BJ (cell line): Measurements from ENCODE around the gene MUC21. TPM values are rescaled to one million over a fixed set of nuclear protein-coding genes. Genes with fewer than 3 reads are reported as not detected.

Experiments used
- CTCF ChIA-PET: fragments of 350-600 bp; formaldehyde crosslinking; extraction: SDS; loops from one replicate; lab custom pipeline; 2021; ENCODE audit warnings: antibody characterized with exemption, inconsistent platforms; lab: Yijun Ruan, JAX
- POLR2A ChIA-PET: fragments of 300-600 bp; sonication (Branson Sonifier 250); formaldehyde crosslinking; extraction: SDS; loops from one replicate; lab custom pipeline; 2021; ENCODE audit warnings: antibody characterized with exemption; lab: Charles Lee
- DNase-seq: peaks from one replicate; pipeline ENCODE4 v3.0.0-alpha.2; 2011; ENCODE audit warnings: low read depth
- H3K27me3 ChIP-seq: 2 replicates; pipeline ENCODE4 v1.6.0; 2011; ENCODE audit warnings: low read length; ENCODE audit not compliant: control insufficient read depth, insufficient read depth
- H3K36me3 ChIP-seq: 2 replicates; pipeline ENCODE4 v1.5.1; 2011; ENCODE audit warnings: low read length; ENCODE audit not compliant: control insufficient read depth, insufficient read depth
- H3K4me3 ChIP-seq: 2 replicates; pipeline ENCODE4 v1.5.1; 2011; ENCODE audit warnings: low read depth, mild to moderate bottlenecking, control low read depth, low read length
- polyA plus RNA-seq: library from polyadenylated mRNA; depleted of rRNA; stranded (reverse); fragments of >200 nt; gene quantifications from 2 replicates; pipeline ENCODE4 v1.2.3, GENCODE V29; 2011
- TF ChIP-seq, protein P1 (sequence below): IDR thresholded peaks from 2 replicates; pipeline ENCODE4 v1.5.1; 2011; ENCODE audit warnings: low read depth, mild to moderate bottlenecking, control low read depth, inconsistent platforms, low read length, moderate library complexity; ENCODE audit not compliant: insufficient read depth

Gene MUC21
- polyA plus RNA-seq, 1 experiment, result not detected

DNA sequence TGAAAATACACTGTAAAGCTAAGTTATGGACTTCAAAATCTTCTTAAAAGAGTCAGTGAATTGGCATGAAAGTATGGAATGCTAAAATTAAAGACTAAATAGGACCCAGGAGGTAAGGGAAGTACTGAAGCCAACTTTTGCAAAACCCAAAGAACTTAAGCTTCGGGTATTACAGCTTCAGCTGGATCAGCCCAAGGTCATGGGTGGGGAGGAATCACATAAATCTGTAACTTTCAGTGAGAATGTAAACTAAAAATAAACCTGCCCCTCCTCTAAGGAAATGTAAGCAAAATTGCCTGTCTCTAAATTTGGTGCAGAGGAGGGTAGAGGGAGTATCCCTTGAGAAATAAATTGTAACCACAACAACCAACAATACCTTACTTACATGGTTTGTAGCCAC is 4.4 kb upstream of the MUC21 start:
- CTCF ChIA-PET, result no interaction called here
- no peaks in the 10 kb centered on the region for H3K36me3 ChIP-seq
- no peak for DNase-seq
- H3K4me3 ChIP-seq, result no peak overlapping the region
- TF ChIP-seq, protein P1, sequence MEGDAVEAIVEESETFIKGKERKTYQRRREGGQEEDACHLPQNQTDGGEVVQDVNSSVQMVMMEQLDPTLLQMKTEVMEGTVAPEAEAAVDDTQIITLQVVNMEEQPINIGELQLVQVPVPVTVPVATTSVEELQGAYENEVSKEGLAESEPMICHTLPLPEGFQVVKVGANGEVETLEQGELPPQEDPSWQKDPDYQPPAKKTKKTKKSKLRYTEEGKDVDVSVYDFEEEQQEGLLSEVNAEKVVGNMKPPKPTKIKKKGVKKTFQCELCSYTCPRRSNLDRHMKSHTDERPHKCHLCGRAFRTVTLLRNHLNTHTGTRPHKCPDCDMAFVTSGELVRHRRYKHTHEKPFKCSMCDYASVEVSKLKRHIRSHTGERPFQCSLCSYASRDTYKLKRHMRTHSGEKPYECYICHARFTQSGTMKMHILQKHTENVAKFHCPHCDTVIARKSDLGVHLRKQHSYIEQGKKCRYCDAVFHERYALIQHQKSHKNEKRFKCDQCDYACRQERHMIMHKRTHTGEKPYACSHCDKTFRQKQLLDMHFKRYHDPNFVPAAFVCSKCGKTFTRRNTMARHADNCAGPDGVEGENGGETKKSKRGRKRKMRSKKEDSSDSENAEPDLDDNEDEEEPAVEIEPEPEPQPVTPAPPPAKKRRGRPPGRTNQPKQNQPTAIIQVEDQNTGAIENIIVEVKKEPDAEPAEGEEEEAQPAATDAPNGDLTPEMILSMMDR, result no peak
- POLR2A ChIA-PET, result no interaction called here
- peaks cover 7% of the 10 kb centered on the region for H3K27me3 ChIP-seq

DNA sequence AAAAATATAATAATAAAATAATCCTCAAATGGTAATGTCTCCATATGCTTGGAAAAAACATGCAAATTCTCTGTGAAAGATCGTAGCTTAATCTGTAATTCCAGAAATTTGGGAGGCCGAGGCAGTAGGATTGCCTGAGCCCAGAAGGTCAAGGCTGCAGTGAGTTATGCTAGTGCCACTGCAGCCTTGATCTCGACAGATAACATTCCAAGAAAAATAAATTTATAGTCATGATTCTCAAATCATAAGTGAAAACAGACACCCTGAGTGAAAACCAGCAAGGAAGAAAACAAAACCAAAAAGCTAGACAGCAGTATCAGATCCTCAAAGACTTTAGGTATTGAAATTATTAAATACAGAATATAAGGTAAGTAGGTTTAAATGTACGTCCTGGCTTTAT is 3.8 kb upstream of the MUC21 start:
- POLR2A ChIA-PET, result no interaction called here
- TF ChIP-seq, protein P1, result no peak
- Histone ChIP-seq H3K4me3 (no peak overlapping the region), H3K36me3 (no peaks in the 10 kb centered on the region), H3K27me3 (peaks cover 7% of the 10 kb centered on the region)
- DNase-seq, result no peak
- CTCF ChIA-PET, result no interaction called here

DNA sequence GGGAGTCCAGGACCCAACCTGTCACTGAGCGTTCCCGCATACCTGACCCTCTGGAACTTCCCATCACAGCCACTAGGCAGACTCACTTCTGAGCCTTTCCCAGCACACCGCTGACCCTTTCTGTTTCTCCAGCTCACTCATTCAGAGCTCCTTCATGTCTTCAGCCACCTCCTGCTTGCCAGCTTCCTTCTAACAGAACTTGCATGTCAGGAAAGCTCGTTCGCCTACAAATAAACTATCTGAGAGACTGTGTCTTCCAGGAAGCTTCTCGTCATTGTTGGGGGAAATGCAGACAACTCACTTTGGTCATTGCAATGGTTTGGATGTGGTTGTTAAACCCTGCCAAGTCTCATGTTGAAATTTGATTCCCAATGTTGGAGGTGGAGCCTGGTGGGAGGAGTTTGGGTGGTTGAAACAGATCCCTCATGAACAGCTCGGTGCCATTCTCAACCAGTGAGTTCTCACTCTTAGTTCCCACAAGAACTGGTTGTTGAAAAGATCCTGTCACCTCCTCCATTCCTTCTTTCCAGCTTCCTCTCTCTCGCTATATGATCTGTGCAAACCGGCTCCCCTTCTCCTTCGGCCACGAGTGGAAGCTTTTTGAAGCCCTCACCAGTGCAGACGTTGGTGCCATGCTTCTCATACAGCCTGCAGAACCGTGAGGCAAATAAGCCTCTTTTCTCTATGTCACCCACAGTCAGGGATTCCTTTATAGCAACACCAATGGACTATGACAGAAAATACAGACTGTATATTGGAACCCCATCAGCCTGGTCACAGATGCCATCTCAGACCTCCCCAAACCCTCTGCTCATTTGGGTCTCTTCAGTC is 1.4 kb upstream of the MUC21 start:
- Histone ChIP-seq H3K36me3 (no peaks in the 10 kb centered on the region), H3K4me3 (no peak overlapping the region; the same call in 1 of the 2 replicates), H3K27me3 (peaks cover 2% of the 10 kb centered on the region)
- peak; percentile 38 for DNase-seq
- CTCF ChIA-PET, result interaction anchor here (0.7 to 1.7 kb wide), 9 partner anchors 9 to 105 kb away, joined by 3 to 6 read pairs (median 3); partner anchors contain the start of gene VARS2
- POLR2A ChIA-PET, result no interaction called here
- TF ChIP-seq, protein P1, result peak; percentile 54

DNA sequence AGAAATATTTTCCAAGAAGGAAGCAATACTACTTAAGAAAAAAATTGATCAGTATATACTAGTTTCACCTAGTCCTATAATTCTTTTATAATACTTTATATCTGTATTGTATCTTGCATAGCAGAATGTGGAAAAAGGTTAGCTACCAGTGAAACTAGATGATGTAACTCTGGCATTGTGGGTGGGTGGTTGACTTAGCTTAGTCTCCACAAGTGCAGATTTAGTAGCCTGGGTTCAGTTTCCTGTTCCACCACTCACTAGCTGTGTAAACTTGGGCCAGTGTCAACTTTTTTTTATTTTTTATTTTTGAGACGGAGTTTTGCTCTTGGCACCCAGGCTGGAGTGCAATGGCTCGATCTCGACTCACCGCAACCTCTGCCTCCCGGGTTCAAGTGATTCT is 2.0 kb downstream of the MUC21 start:
- POLR2A ChIA-PET, result no interaction called here
- Histone ChIP-seq H3K27me3 (no peaks in the 10 kb centered on the region; the same call in none of the 2 replicates), H3K4me3 (no peak overlapping the region), H3K36me3 (no peaks in the 10 kb centered on the region)
- TF ChIP-seq, protein P1, result no peak
- CTCF ChIA-PET, result no interaction called here
- DNase-seq, result no peak

DNA sequence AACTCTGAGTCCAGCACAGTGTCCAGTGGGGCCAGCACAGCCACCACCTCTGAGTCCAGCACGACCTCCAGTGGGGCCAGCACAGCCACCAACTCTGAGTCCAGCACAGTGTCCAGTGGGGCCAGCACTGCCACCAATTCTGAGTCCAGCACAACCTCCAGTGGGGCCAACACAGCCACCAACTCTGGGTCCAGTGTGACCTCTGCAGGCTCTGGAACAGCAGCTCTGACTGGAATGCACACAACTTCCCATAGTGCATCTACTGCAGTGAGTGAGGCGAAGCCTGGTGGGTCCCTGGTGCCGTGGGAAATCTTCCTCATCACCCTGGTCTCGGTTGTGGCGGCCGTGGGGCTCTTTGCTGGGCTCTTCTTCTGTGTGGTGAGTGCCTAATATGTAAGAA is 3.8 kb downstream of the MUC21 start:
- ChIA-PET POLR2A (no interaction called here), CTCF (no interaction called here)
- TF ChIP-seq, protein P1, result no peak
- Histone ChIP-seq H3K27me3 (no peaks in the 10 kb centered on the region; the same call in none of the 2 replicates), H3K4me3 (no peak overlapping the region), H3K36me3 (no peaks in the 10 kb centered on the region)
- no peak for DNase-seq
